K562 (cell line): ENCODE results near the gene NAV2. TPM values are rescaled to one million over a fixed set of nuclear protein-coding genes. Genes with fewer than 3 reads are reported as not detected.

Experiments used
- ATAC-seq: fragments of 200-7000 bp; cut with Tn5 transposase; 3 replicates; pipeline ENCODE4 v1.9.1; 2020; ENCODE audit warnings: moderate library complexity
- BruUV-seq: library from RNA; stranded (reverse); fragments of 400-500 nt; replicated peaks from 2 replicates; lab custom pipeline; 2021; lab: Mats Ljungman, UMichigan
- CTCF ChIA-PET: fragments of 300-600 bp; formaldehyde crosslinking; extraction: SDS; loops from one replicate; lab custom pipeline; 2021; ENCODE audit warnings: low intra/inter-chr PET ratio; lab: Yijun Ruan, JAX
- POLR2A ChIA-PET: fragments of 300-600, 350-650 bp; sonication (Branson Sonifier 250); formaldehyde crosslinking; extraction: SDS; loops from one replicate; lab custom pipeline; 2021; ENCODE audit warnings: antibody characterized with exemption, inconsistent platforms; lab: Yijun Ruan, JAX
- DNase-seq, 4 experiments: peaks; one replicate each; pipeline versions ENCODE4 v3.0.0 to v3.0.0-alpha.2; 2011 to 2018; ENCODE audit warnings: low spot score in 3 of 4, mixed read lengths in 3 of 4; ENCODE audit errors: extremely low read depth in 1 of 4
- FAIRE-seq: peaks from 2 replicates; lab custom pipeline; 2011; peaks lifted over from hg19 to GRCh38; lab: Jason Lieb, UNC
- H2AFZ ChIP-seq: 2 replicates; pipeline ENCODE4 v1.6.0; 2011; ENCODE audit warnings: low read depth, low read length, control low read depth, inconsistent platforms
- H3K27ac ChIP-seq: fragments of 200-600 bp; 3 replicates; pipeline ENCODE4 v1.8.0; 2011; ENCODE audit warnings: low read depth, mild to moderate bottlenecking, control low read depth, inconsistent platforms, low read length, moderate library complexity, mixed read lengths; ENCODE audit errors: extremely low read depth
- H3K27me3 ChIP-seq, 2 experiments: fragments of 300-600 bp in 1 of 2; 2 replicates in 1 of 2; 3 replicates in 1 of 2; pipeline versions ENCODE4 v1.6.0 to v1.8.0; 2011; ENCODE audit warnings: inconsistent platforms in 2 of 2, low read length in 2 of 2, mild to moderate bottlenecking in 1 of 2, mixed read lengths in 1 of 2, moderate library complexity in 1 of 2; ENCODE audit not compliant: control insufficient read depth in 2 of 2, insufficient read depth in 2 of 2
- H3K36me3 ChIP-seq: fragments of 300-600 bp; 3 replicates; pipeline ENCODE4 v1.8.0; 2011; ENCODE audit warnings: mild to moderate bottlenecking, low read length, inconsistent platforms; ENCODE audit not compliant: control insufficient read depth, insufficient read depth
- H3K4me1 ChIP-seq, 2 experiments: fragments of 200-600 bp in 1 of 2; replicated peaks in 1 of 2; 2 replicates in 1 of 2; 3 replicates in 1 of 2; pipeline versions ENCODE4 v1.5.1 to v1.8.0; 2011; ENCODE audit warnings: inconsistent platforms in 2 of 2, low read length in 2 of 2, mild to moderate bottlenecking in 1 of 2, mixed read lengths in 1 of 2, moderate library complexity in 1 of 2; ENCODE audit not compliant: control insufficient read depth in 2 of 2, insufficient read depth in 2 of 2
- H3K4me2 ChIP-seq: 2 replicates; pipeline ENCODE4 v1.6.1; 2011; ENCODE audit warnings: low read length, control low read depth, inconsistent platforms, mixed read lengths; ENCODE audit not compliant: insufficient read depth
- H3K4me3 ChIP-seq: fragments of 200-600 bp; sonication (generic), shearing (Covaris generic); 2 replicates; pipeline ENCODE4 v1.5.1; 2016; ENCODE audit warnings: control low read depth, inconsistent platforms
- H3K79me2 ChIP-seq: fragments of 200-600 bp; 3 replicates; pipeline ENCODE4 v1.8.0; 2011; ENCODE audit warnings: low read length, inconsistent platforms; ENCODE audit not compliant: control insufficient read depth, insufficient read depth
- H3K9ac ChIP-seq, 2 experiments: 2 replicates each; pipeline versions ENCODE4 v1.6.0 to v1.6.1; 2011; ENCODE audit warnings: low read depth in 2 of 2, low read length in 2 of 2, control low read depth in 1 of 2, inconsistent platforms in 1 of 2, mild to moderate bottlenecking in 1 of 2, mixed read lengths in 1 of 2; ENCODE audit not compliant: insufficient read depth in 1 of 2
- H3K9me1 ChIP-seq: one replicate; pipeline ENCODE4 v1.6.0; 2011; ENCODE audit warnings: inconsistent platforms, mild to moderate bottlenecking, low read length, moderate library complexity; ENCODE audit not compliant: control insufficient read depth, insufficient read depth
- H3K9me3 ChIP-seq: replicated peaks from 2 replicates; pipeline ENCODE4 v1.5.1; 2011; ENCODE audit warnings: low read depth, low read length, inconsistent platforms; ENCODE audit not compliant: control insufficient read depth, insufficient read depth
- H4K20me1 ChIP-seq: replicated peaks from 2 replicates; pipeline ENCODE4 v1.6.1; 2011; ENCODE audit warnings: low read length, inconsistent platforms, mixed read lengths; ENCODE audit not compliant: control insufficient read depth, insufficient read depth
- CEBPB ChIP-seq: fragments of 450-650 bp; IDR thresholded peaks from 2 replicates; pipeline ENCODE4 v1.6.1; 2016; ENCODE audit warnings: missing genetic modification characterization, missing compliant biosample characterization
- CEBPG ChIP-seq, 3 experiments: fragments of 200-800 bp in 1 of 3; sonication (Bioruptor generic) in 1 of 3; sonication (generic) in 1 of 3; formaldehyde crosslinking in 1 of 3; IDR thresholded peaks in 2 of 3; conservative IDR thresholded peaks in 1 of 3; 2 replicates each; pipeline versions ENCODE4 v1.6.1 to v1.8.0; 2016 to 2022; ENCODE audit warnings: missing compliant biosample characterization in 2 of 3, missing genetic modification characterization in 2 of 3, mild to moderate bottlenecking in 1 of 3, missing genetic modification reagents in 1 of 3
- GTF2A2 ChIP-seq: IDR thresholded peaks from 2 replicates; pipeline ENCODE4 v1.6.1; 2016; ENCODE audit warnings: mild to moderate bottlenecking, missing genetic modification characterization, missing compliant biosample characterization
- HEY1 ChIP-seq: fragments of 250-450 bp; sonication (Bioruptor Pico); IDR thresholded peaks from 2 replicates; pipeline ENCODE4 v1.5.0; 2020; ENCODE audit warnings: mild to moderate bottlenecking, moderate library complexity, borderline replicate concordance
- SRSF9 ChIP-seq: fragments of 200-400 bp; formaldehyde crosslinking; IDR thresholded peaks from 2 replicates; pipeline ENCODE4 v1.6.1; 2017; ENCODE audit warnings: low read depth, low read length, borderline replicate concordance
- TOE1 ChIP-seq, 2 experiments: fragments of 450-650 bp in 1 of 2; sonication (generic) in 1 of 2; formaldehyde crosslinking in 1 of 2; IDR thresholded peaks; 2 replicates each; pipeline versions ENCODE4 v1.7.1 to v1.8.0; 2016 to 2022; ENCODE audit warnings: borderline replicate concordance in 2 of 2, mild to moderate bottlenecking in 2 of 2, antibody characterized with exemption in 1 of 2, inconsistent platforms in 1 of 2, low read depth in 1 of 2, missing genetic modification reagents in 1 of 2, moderate library complexity in 1 of 2
- ZNF140 ChIP-seq: fragments of 250-450 bp; sonication (Bioruptor Pico); IDR thresholded peaks from 2 replicates; pipeline ENCODE4 v1.8.0; 2021; ENCODE audit warnings: moderate library complexity, mild to moderate bottlenecking, inconsistent platforms
- ZNF324 ChIP-seq: fragments of 250-450 bp; sonication (Bioruptor Pico); IDR thresholded peaks from 2 replicates; pipeline ENCODE4 v1.4.0; 2020; ENCODE audit warnings: mild to moderate bottlenecking
- WGBS: fragments of 100-300 bp; shearing (Covaris generic); methylation state at CpG from one replicate; pipeline ENCODE4 v1.1.6; 2016; ENCODE audit warnings: low coverage, mixed read lengths; ENCODE audit not compliant: insufficient coverage; ENCODE audit errors: missing lambda C conversion rate; 5-methylcytosine and 5-hydroxymethylcytosine counted together
- in situ Hi-C: fragments of 300-500 bp; cut with MboI; formaldehyde crosslinking; loops from 4 replicates; pipeline ENCODE4 v1.15.0; 2018; ENCODE audit warnings: inconsistent platforms, mixed read lengths
- intact Hi-C: fragments of 100-400 bp; cut with micrococcal nuclease; formaldehyde crosslinking; loops from 2 replicates; pipeline ENCODE4 v1.14.2; 2022
- polyA plus RNA-seq, 8 experiments: library from polyadenylated mRNA; depleted of rRNA in 4 of 8; stranded (reverse) in 5 of 8; unstranded in 3 of 8; fragments of >200 nt; fragmentation: Nextera tagmentation in 2 of 8; fragmentation: Illumina TruSeq in 1 of 8; extraction: Ambion mirVana in 2 of 8; extraction: Trizol in 1 of 8; gene quantifications; 2 replicates each; pipeline versions ENCODE4 v1.2.1 to v1.2.3, GENCODE V29; 2011 to 2014; ENCODE audit warnings: inconsistent platforms in 1 of 8, missing spikeins in 1 of 8
- total RNA-seq, 7 experiments: library from RNA; depleted of rRNA in 6 of 7; stranded (reverse); fragments of >200 nt in 6 of 7; fragmentation: Illumina TruSeq in 2 of 7; extraction: Trizol in 2 of 7; gene quantifications; 2 replicates each; pipeline versions ENCODE4 v1.2.1 to v1.2.3, GENCODE V29; 2011 to 2021; ENCODE audit warnings: low replicate concordance in 1 of 7
- TF ChIP-seq, protein P1 (sequence below): sonication (generic); formaldehyde crosslinking; IDR thresholded peaks from 2 replicates; pipeline ENCODE4 v1.8.0; 2023; ENCODE audit warnings: missing genetic modification reagents, mild to moderate bottlenecking, borderline replicate concordance

NAV2 gene
- total and polyA plus RNA-seq, 9 of the 15 experiments (the other 6 are each of a cell fraction or from before 2014, with no cell fraction given) = 0.03 to 0.35 (median 0.05) TPM

DNA sequence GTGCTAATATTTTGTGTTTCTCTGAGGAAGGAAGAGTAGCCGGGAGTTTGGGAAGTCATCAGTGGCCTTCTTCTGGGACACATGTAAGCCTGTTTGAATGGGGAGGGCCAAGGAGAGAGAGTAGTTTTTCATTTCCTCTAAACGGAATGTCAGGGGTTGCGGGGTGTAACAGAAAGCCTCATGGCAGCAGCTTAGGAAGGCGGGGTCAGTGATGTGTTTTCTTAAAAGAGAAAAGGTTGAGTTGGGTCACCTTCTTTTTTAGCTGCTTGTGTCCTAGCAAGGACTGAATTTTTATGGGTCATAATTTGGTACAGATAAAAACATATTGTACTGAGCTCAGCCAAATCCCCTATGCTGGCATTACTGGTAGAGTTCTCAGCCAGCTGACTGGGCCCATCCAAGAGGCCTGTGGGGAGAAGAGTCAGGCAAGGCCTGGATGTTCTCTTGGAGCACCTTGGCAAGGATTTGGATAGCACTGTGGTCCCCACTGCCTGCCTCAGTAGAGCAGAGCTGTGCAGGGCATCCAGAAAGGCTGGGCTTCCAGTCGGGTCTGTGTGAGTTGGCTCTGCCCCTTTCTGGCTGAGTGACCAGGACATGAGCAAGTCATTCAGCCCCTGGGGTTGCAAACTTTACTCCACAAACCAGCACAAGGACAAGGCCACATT is 29.4 kb upstream of the NAV2 start (continued):
- TF ChIP-seq ZNF324 = no peak
- TF ChIP-seq GTF2A2 (tag) = no peak
- TF ChIP-seq ZNF140 (CRISPR knock-in tag) = no peak

DNA sequence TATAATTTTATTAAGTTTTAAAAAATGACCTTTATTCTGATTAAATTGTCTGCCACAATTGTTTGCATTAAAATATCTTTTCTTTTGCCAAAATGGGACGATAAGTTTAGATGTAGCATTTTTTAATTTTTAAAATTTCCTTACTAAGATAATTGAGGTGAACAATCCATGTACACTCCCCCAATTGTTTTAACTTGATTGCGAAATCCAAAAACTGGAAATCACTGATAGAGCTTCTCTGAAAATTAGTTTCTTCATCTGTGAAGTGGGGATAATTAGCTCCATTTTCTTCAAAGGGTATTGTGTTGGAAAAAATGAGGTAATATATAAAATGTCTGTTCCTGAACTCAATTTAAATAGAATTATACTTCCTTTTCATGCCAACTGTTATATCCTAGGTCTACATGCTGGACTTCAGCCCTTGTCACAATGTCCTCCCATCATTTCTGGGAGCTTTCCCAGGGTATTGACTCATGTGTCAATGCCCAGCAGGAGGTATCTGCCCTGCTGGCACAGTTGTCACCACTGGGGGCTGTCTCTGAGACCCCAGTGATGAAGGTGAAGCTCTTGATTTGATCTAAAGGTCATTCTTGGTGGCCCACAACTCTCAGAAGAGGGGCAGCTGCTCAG is 28.7 kb upstream of the NAV2 start:
- intact Hi-C loops = no loop called here
- H4K20me1 ChIP-seq = 0 out of 2 replicates have a peak, but pooled peaks cover 3% of the 10 kb centered on the region
- no TSS peak for BruUV-seq
- FAIRE-seq (no peak), DNase-seq (no peak), ATAC-seq (no peak)
- H3K9ac ChIP-seq = no peak overlapping the region
- H3K4me2 ChIP-seq = no peak overlapping the region
- no peaks in the 10 kb centered on the region for H3K79me2 ChIP-seq
- peaks cover 0 to 8% of the 10 kb centered on the region in 2 experiments; a peak in 3 of 5 replicates for H3K27me3 ChIP-seq
- ChIA-PET POLR2A (no interaction called here), CTCF (no interaction called here)
- no peak overlapping the region for H2AFZ ChIP-seq
- H3K4me1 ChIP-seq = no peaks in the 10 kb centered on the region; a peak in 1 of 5 replicates
- H3K36me3 ChIP-seq = no peaks in the 10 kb centered on the region
- no peak for TF ChIP-seq TOE1 (IDR thresholded peaks at IDR 0.05; ENCODE audit: borderline replicate concordance)
- no peak for TF ChIP-seq TOE1 (CRISPR knock-in tag; IDR thresholded peaks at IDR 0.05; ENCODE audit: borderline replicate concordance, low read depth)
- no peak for TF ChIP-seq CEBPG (CRISPR knock-in tag; IDR thresholded peaks at IDR 0.05)
- TF ChIP-seq CEBPG (tag; conservative IDR thresholded peaks at IDR 0.05 in 1 of 2, IDR thresholded peaks at IDR 0.05 in 1 of 2) = peak; percentile 41 to 78; a peak in 3 of 4 replicates
- TF ChIP-seq, protein P1, sequence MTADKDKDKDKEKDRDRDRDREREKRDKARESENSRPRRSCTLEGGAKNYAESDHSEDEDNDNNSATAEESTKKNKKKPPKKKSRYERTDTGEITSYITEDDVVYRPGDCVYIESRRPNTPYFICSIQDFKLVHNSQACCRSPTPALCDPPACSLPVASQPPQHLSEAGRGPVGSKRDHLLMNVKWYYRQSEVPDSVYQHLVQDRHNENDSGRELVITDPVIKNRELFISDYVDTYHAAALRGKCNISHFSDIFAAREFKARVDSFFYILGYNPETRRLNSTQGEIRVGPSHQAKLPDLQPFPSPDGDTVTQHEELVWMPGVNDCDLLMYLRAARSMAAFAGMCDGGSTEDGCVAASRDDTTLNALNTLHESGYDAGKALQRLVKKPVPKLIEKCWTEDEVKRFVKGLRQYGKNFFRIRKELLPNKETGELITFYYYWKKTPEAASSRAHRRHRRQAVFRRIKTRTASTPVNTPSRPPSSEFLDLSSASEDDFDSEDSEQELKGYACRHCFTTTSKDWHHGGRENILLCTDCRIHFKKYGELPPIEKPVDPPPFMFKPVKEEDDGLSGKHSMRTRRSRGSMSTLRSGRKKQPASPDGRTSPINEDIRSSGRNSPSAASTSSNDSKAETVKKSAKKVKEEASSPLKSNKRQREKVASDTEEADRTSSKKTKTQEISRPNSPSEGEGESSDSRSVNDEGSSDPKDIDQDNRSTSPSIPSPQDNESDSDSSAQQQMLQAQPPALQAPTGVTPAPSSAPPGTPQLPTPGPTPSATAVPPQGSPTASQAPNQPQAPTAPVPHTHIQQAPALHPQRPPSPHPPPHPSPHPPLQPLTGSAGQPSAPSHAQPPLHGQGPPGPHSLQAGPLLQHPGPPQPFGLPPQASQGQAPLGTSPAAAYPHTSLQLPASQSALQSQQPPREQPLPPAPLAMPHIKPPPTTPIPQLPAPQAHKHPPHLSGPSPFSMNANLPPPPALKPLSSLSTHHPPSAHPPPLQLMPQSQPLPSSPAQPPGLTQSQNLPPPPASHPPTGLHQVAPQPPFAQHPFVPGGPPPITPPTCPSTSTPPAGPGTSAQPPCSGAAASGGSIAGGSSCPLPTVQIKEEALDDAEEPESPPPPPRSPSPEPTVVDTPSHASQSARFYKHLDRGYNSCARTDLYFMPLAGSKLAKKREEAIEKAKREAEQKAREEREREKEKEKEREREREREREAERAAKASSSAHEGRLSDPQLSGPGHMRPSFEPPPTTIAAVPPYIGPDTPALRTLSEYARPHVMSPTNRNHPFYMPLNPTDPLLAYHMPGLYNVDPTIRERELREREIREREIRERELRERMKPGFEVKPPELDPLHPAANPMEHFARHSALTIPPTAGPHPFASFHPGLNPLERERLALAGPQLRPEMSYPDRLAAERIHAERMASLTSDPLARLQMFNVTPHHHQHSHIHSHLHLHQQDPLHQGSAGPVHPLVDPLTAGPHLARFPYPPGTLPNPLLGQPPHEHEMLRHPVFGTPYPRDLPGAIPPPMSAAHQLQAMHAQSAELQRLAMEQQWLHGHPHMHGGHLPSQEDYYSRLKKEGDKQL (CRISPR knock-in tag) = no peak
- TF ChIP-seq SRSF9 = no peak
- TF ChIP-seq HEY1 = no peak
- TF ChIP-seq CEBPB (tag) = peak; percentile 68
- no peaks in the 10 kb centered on the region for H3K9me3 ChIP-seq
- H3K27ac ChIP-seq = no peak overlapping the region
- H3K4me3 ChIP-seq = no peak overlapping the region
- WGBS = 8% methylated on average over 2 of the region's 2 CpGs
- in situ Hi-C loops = no loop called here
- no peaks in the 10 kb centered on the region for H3K9me1 ChIP-seq
